ENCODE measurements around the gene CHST11.
"Not testable (repeated sequence)": the region's sequence is repeated elsewhere in the genome, so short reads cannot be mapped to it uniquely, and the experiment has no call there.

CHST11 gene

DNA sequence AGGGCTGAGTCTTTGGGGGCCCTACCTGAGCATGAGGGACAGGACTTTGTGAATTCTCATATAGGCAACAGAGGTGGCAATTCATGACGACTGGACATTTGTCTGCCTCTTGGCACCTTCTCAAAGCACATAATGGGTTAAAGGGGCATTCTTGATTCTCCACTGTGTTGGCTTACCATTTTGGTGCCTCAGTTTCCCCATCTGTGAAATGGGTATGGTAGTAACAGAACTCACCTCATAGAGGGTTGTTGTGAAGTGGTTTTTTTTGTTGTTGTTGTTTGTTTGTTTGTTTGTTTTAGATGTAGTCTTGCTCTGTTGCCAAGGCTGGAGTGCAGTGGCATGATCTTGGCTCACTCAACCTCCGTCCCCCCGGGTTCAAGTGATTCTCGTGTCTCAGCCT, 106.0 kb downstream of the CHST11 start:
- Histone ChIP-seq H3K27ac (no peak overlapping the region), H3K9me3 (ENCODE audit: low read depth, low read length) (no peaks in the 10 kb centered on the region), H3K36me3 (ENCODE audit: insufficient read depth, low read length) (no peaks in the 10 kb centered on the region), H3K9ac (ENCODE audit: insufficient read length) (no peak overlapping the region), H3K4me3 (no peak overlapping the region)
- TF ChIP-seq EZH2 (IDR thresholded peaks at IDR 0.05), result no peak
- TF ChIP-seq POLR2AphosphoS5 (IDR thresholded peaks at IDR 0.05; ENCODE audit: borderline replicate concordance, low read depth, low read length), result no peak
- no peak for TF ChIP-seq FOXP2 (optimal IDR thresholded peaks at IDR 0.05; ENCODE audit: control extremely low read depth, extremely low read length, insufficient read depth)
- no peak for DNase-seq (ENCODE audit: low read depth, low spot score)

DNA sequence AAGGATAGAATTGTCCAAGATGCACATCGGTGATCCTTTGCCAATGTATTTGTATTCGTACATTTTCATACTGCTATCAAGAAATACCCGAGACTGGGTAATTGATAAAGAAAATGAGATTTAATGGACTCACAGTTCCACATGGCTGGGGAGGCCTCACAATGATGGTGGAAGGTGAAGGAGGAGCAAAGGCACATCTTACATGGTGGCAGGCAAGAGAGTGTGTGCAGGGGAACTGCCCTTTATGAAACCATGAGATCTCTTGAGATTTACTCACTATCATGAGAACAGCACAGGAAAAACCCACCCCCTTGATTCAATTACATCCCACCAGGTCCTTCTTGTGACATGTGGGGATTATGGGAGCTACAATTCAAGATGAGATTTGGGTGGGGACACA, 107.9 kb downstream of the CHST11 start:
- H3K9me3 ChIP-seq (ENCODE audit: low read depth, low read length); DNase-seq (ENCODE audit: low read depth, low spot score); H3K36me3 ChIP-seq (ENCODE audit: insufficient read depth, low read length); H3K9ac ChIP-seq (ENCODE audit: insufficient read length); H3K27ac ChIP-seq; H3K4me3 ChIP-seq: not testable (repeated sequence)

DNA sequence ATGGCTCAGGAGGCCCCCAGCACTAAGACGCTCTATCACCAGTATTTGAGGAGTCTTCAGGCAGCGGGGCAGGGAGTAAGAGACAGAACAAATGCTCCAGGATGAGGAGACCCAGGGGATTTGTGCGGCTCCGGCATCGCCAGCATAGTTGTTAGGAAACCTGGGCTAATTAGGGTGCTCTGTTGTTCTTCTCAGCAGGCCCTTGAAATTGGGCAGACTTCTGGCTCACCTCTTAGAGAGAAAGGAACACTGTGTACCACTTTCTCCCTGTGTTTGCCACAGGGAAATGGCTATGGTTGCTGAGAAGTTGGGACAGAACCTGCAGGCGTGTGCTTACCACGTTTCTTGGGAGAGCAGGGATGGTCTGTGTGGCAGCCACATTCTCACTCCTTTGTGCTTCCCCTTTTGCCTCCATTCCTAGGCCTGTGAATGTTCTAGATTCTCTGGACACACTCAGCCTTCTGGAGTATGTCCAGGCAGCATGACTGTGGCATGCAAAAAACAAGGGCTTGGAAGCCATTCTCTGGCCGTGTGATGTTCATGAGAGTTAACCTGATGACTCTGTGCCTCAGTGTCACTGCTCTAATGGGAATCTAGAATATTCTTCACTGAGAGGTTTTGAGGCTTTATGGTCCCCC, 109.0 kb downstream of the CHST11 start:
- Histone ChIP-seq H3K9ac (ENCODE audit: insufficient read length) (no peak overlapping the region), H3K27ac (no peak overlapping the region), H3K36me3 (ENCODE audit: insufficient read depth, low read length) (no peaks in the 10 kb centered on the region), H3K4me3 (no peak overlapping the region), H3K9me3 (ENCODE audit: low read depth, low read length) (no peaks in the 10 kb centered on the region)
- TF ChIP-seq FOXP2 (optimal IDR thresholded peaks at IDR 0.05; ENCODE audit: control extremely low read depth, extremely low read length, insufficient read depth), result no peak
- no peak for TF ChIP-seq EZH2 (IDR thresholded peaks at IDR 0.05)
- TF ChIP-seq POLR2AphosphoS5 (IDR thresholded peaks at IDR 0.05; ENCODE audit: borderline replicate concordance, low read depth, low read length), result no peak
- DNase-seq (ENCODE audit: low read depth, low spot score), result no peak

DNA sequence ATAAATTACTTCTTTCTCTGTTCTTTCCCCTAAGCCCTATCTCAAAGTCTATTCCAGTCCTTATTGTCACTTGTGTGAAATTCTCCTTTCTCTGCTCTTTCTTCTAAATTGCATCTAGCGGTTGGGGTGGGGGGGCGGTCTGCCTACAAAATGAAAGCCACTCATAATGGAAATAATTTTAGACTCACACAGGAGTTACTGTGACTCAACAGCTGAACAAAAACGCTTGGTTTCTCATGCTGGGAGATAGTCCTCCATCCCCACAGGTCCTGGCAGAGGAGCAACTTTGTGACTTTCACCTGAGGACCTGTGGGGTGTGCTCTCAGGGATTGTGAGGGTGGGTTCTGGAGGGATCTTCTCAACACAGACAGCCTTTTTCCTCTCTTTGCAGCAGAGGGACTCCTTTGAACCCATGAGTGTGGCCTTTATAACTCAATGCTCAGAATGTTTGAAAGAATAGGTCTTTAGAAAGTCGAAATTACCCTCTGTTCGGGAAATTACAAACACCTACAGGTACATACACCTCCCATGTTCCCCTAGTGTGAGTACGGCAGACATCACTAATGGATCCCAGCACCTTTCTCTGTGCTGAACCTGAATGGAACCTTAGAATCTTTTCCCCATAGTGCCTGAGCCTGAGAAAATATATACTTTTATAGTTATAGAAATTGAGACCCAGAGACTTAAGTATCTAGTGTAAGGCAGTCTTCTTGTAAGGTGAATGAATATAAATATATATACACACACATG, 109.7 kb downstream of the CHST11 start:
- TF ChIP-seq FOXP2 (optimal IDR thresholded peaks at IDR 0.05; ENCODE audit: control extremely low read depth, extremely low read length, insufficient read depth) (no peak), EZH2 (IDR thresholded peaks at IDR 0.05) (no peak), POLR2AphosphoS5 (IDR thresholded peaks at IDR 0.05; ENCODE audit: borderline replicate concordance, low read depth, low read length) (no peak)

DNA sequence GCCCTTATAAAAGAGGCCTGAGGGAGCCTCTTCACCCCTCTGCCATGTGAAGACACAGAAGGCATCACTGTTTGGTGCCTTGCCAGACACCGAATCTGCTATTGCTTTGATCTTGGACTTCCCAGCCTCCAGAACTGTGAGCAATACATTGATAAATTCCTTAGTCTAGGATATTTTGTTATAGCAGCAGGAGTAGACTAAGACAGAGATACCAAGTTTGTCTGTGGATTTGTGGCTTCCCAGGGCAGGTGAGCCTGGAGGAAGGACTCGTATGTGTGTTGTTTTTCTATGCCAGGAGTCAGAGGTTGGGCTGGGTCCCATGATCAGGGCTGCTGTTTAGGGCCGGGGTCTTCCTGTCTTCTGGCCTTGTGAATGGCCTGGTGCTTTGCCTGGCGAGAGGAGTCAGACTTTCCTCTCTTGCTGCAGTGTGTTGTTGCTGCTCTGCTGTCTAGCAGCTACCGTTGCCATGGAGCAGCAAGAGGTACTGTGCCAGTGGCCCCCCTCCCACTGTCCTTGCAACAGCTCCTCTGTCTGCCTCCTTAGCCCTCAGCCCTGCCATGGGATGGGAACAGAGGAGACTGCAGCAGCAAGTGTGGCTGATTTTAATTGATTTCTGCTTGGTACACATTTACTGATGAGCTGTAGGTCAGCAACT, 111.2 kb downstream of the CHST11 start:
- H3K36me3 ChIP-seq (ENCODE audit: insufficient read depth, low read length), result no peaks in the 10 kb centered on the region
- no peak for DNase-seq (ENCODE audit: low read depth, low spot score)
- no peak overlapping the region for H3K9ac ChIP-seq (ENCODE audit: insufficient read length)
- no peaks in the 10 kb centered on the region for H3K9me3 ChIP-seq (ENCODE audit: low read depth, low read length)
- TF ChIP-seq FOXP2 (optimal IDR thresholded peaks at IDR 0.05; ENCODE audit: control extremely low read depth, extremely low read length, insufficient read depth) (no peak), POLR2AphosphoS5 (IDR thresholded peaks at IDR 0.05; ENCODE audit: borderline replicate concordance, low read depth, low read length) (no peak), EZH2 (IDR thresholded peaks at IDR 0.05) (no peak)
- no peak overlapping the region for H3K4me3 ChIP-seq
- H3K27ac ChIP-seq, result no peak overlapping the region

More for the DNA sequence above, 109.7 kb downstream of the CHST11 start:
- Histone ChIP-seq H3K4me3 (no peak overlapping the region), H3K9ac (ENCODE audit: insufficient read length) (no peak overlapping the region), H3K9me3 (ENCODE audit: low read depth, low read length) (no peaks in the 10 kb centered on the region), H3K36me3 (ENCODE audit: insufficient read depth, low read length) (no peaks in the 10 kb centered on the region), H3K27ac (no peak overlapping the region)
- no peak for DNase-seq (ENCODE audit: low read depth, low spot score)

DNA sequence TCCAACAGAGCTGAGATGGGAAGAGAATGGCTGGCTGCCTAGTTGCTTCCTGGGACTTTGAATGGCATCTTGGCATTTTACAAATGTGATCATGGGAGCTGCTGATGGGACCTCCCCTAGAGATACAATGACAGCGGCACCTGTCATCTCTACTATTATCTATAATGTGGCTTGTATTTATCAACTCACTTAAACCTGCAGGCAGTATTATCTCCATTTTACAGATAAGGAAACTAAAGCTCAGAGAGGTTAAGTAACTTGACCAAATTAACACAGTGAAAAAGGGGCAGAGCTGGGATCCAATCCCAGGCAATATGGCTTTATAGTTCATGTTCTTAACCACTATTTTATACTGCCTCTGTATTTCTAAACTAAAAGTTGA, 111.7 kb downstream of the CHST11 start:
- no peak for DNase-seq (ENCODE audit: low read depth, low spot score)

DNA sequence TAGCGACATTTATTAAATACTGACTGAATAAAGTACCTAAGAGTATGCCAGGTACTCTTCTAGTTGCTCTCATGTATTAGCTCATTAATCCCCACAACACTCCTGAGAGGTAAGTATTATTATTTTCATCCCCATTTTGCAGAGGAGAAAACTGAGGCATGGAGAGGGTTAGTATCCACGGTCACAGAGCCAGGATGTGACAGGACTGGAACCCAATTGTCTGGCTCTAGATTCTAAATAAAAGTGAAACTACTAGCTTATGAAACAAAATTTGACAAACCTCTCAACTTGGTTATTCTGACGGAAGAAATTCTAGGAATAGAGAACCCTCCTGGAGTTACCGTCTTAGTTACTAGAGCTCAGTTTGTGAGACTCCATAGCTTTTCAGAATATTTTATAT, 112.2 kb downstream of the CHST11 start:
- no peaks in the 10 kb centered on the region for H3K36me3 ChIP-seq (ENCODE audit: insufficient read depth, low read length)
- H3K27ac ChIP-seq, result no peak overlapping the region
- no peak overlapping the region for H3K4me3 ChIP-seq
- H3K9me3 ChIP-seq (ENCODE audit: low read depth, low read length), result no peaks in the 10 kb centered on the region
- TF ChIP-seq FOXP2 (optimal IDR thresholded peaks at IDR 0.05; ENCODE audit: control extremely low read depth, extremely low read length, insufficient read depth) (no peak), EZH2 (IDR thresholded peaks at IDR 0.05) (no peak), POLR2AphosphoS5 (IDR thresholded peaks at IDR 0.05; ENCODE audit: borderline replicate concordance, low read depth, low read length) (no peak)
- no peak for DNase-seq (ENCODE audit: low read depth, low spot score)
- H3K9ac ChIP-seq (ENCODE audit: insufficient read length), result no peak overlapping the region

More for the DNA sequence above, 111.7 kb downstream of the CHST11 start:
- Histone ChIP-seq H3K4me3 (no peak overlapping the region), H3K27ac (no peak overlapping the region), H3K36me3 (ENCODE audit: insufficient read depth, low read length) (no peaks in the 10 kb centered on the region), H3K9ac (ENCODE audit: insufficient read length) (no peak overlapping the region), H3K9me3 (ENCODE audit: low read depth, low read length) (no peaks in the 10 kb centered on the region)
- no peak for TF ChIP-seq EZH2 (IDR thresholded peaks at IDR 0.05)
- TF ChIP-seq FOXP2 (optimal IDR thresholded peaks at IDR 0.05; ENCODE audit: control extremely low read depth, extremely low read length, insufficient read depth), result no peak
- TF ChIP-seq POLR2AphosphoS5 (IDR thresholded peaks at IDR 0.05; ENCODE audit: borderline replicate concordance, low read depth, low read length), result no peak

DNA sequence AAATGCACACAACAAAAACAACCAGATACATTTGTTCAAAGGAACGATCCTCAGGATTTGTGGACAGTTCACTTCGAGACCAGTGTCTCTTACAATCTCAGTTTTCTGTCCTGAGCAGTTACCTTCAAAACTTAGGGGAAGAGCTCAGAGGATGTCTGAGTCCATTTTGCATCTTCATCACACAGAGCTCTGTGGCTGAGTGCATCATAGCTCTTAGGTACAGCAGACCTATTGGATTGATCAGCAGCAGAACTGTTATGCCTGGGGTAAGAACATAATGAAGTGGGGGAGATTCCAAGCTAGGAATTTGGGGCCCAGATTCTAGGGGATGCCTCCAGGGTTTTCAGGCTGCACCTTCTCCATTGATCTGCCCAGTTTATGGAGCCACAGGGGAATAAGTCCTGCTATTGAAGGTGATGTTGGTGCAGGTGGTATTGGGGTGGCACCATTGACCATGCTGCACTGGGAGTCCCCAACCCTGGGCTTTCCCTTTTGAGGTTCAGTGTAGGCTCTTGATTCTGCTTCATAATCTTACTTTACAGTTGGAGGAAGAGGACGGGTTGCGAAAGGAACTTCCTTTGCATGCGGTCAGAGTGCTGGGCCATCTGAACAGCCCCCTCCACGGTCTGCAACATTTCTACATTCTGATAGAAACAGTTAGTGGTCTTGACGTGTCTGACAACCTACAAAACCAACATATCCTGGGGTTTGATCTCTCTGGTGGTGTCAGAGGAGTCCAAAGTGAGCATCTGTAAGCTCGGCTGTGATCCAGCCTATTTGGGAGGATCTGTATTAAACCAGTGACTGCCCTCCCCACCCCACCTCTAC, 112.8 kb downstream of the CHST11 start:
- H3K9me3 ChIP-seq (ENCODE audit: low read depth, low read length), result no peaks in the 10 kb centered on the region
- no peak overlapping the region for H3K27ac ChIP-seq
- H3K36me3 ChIP-seq (ENCODE audit: insufficient read depth, low read length), result no peaks in the 10 kb centered on the region
- H3K9ac ChIP-seq (ENCODE audit: insufficient read length), result no peak overlapping the region
- DNase-seq (ENCODE audit: low read depth, low spot score), result no peak
- TF ChIP-seq FOXP2 (optimal IDR thresholded peaks at IDR 0.05; ENCODE audit: control extremely low read depth, extremely low read length, insufficient read depth) (no peak), EZH2 (IDR thresholded peaks at IDR 0.05) (no peak), POLR2AphosphoS5 (IDR thresholded peaks at IDR 0.05; ENCODE audit: borderline replicate concordance, low read depth, low read length) (no peak)
- H3K4me3 ChIP-seq, result no peak overlapping the region
